Activated CD8-positive, alpha-beta T cell treated with anti-CD3 and anti-CD28 coated beads for 36 hours (primary cell): ENCODE data around the gene TRAPPC3. TPM values are rescaled to one million over a fixed set of nuclear protein-coding genes. Genes with fewer than 3 reads are reported as not detected.
A peak's percentile ranks its signal among the peaks of the same experiment; 100 is the strongest.
"Not testable (repeated sequence)": the region's sequence is repeated elsewhere in the genome, so short reads cannot be mapped to it uniquely, and the experiment has no call there.

ENCODE experiments used
- ATAC-seq: fragments of 200-7000 bp; cut with Tn5 transposase; one replicate; pipeline ENCODE4 v1.10.0; 2021; ENCODE audit warnings: mild to moderate bottlenecking, moderate library complexity
- CTCF ChIA-PET: fragments of 350-600 bp; sonication (Branson Sonifier 250); formaldehyde crosslinking; loops from one replicate; lab custom pipeline; 2021; ENCODE audit warnings: antibody characterized with exemption; lab: Charles Lee
- POLR2A ChIA-PET: fragments of 350-600 bp; sonication (Branson Sonifier 250); formaldehyde crosslinking; loops from one replicate; lab custom pipeline; 2021; ENCODE audit warnings: antibody characterized with exemption; lab: Charles Lee
- DNase-seq: peaks from one replicate; pipeline ENCODE4 v3.0.0-alpha.2; 2020
- H3K27ac Mint-ChIP-seq: one replicate; pipeline ENCODE4 v1.8.0; 2021; ENCODE audit warnings: mild to moderate bottlenecking, mixed read lengths
- H3K27me3 Mint-ChIP-seq: one replicate; pipeline ENCODE4 v1.8.0; 2021; ENCODE audit warnings: mixed read lengths
- H3K36me3 Mint-ChIP-seq: one replicate; pipeline ENCODE4 v1.8.0; 2021; ENCODE audit warnings: low read depth, mixed read lengths
- H3K4me1 Mint-ChIP-seq: one replicate; pipeline ENCODE4 v1.8.0; 2021; ENCODE audit warnings: low read depth, mixed read lengths
- H3K4me3 Mint-ChIP-seq: one replicate; pipeline ENCODE4 v1.8.0; 2021; ENCODE audit warnings: mild to moderate bottlenecking, moderate library complexity, mixed read lengths
- H3K9me3 Mint-ChIP-seq: one replicate; pipeline ENCODE4 v1.8.0; 2021; ENCODE audit warnings: mixed read lengths
- CTCF ChIP-seq: fragments of 200-600 bp; IDR thresholded peaks from one replicate; pipeline ENCODE4 v1.8.0; 2022; ENCODE audit warnings: antibody characterized with exemption, mild to moderate bottlenecking
- intact Hi-C: fragments of 100-400 bp; cut with micrococcal nuclease; formaldehyde crosslinking; loops from one replicate; pipeline ENCODE4 v1.10.0; 2022
- total RNA-seq, 2 experiments: library from RNA; stranded (reverse); gene quantifications; one replicate each; pipeline ENCODE4 v1.2.3, GENCODE V29; 2021

The TRAPPC3 gene
- 10 to 100 TPM; 47.9 to 48.4 TPM for total RNA-seq

DNA sequence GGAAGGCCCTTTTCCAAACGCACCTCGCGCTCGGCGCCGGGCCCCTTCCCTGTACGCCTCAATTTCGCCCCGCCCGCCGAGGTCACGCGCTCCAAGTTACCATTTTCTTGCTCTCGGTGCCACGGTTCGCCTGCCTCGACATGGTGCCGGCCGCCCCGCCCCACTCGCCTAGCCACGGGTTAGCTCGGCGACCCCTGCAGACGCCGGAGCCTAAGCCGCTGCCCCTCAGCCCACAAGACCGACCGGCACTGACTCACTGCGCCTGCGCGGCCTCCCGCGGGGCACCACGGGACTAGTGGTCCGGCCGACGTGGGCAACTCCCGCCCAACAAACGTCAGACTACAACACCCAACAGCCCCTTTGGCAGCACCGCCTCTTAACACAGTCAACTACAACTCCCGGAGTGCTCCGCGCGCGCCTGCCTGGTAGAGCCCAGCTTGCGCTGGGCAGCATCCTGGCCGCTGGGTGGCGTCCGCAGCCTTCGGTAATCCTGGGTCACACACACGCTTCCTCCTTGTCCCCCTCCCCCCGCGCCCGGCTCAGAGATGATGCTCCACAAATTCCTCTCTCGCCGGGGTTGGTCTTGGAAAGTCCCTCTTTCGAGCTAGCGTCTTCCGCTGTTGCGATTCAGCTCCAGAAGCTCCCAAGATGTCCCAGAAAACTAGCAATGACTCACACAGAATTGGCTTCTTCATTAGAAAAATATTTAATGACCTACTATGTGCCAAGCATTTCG is at the start of gene TRAPPC3:
TSS of gene TRAPPC3 (minus strand) at position 250 of the 736 bp plus-strand sequence. CDS start at position 142, 108 bp downstream.
- peaks cover 60% of the 10 kb centered on the region for H3K4me1 Mint-ChIP-seq
- intact Hi-C loops, result loop anchor here (5.0 kb wide), 1 partner anchor 38 kb away; no protein-coding TSS in a partner anchor

GRCh38 chr1:36198641-36199040 is 49.4 kb upstream of the TRAPPC3 start:
- Mint-ChIP-seq H3K36me3 (no peaks in the 10 kb centered on the region), H3K27ac (no peak overlapping the region), H3K4me1 (no peaks in the 10 kb centered on the region), H3K9me3 (no peaks in the 10 kb centered on the region), H3K27me3 (no peaks in the 10 kb centered on the region), H3K4me3 (no peak overlapping the region)
- POLR2A ChIA-PET, result interaction anchor here (0.6 kb wide), 1 partner anchor 56 kb away, joined by 3 read pairs; no protein-coding TSS in a partner anchor
- DNase-seq (no peak), ATAC-seq (no peak)
- CTCF ChIA-PET, result interaction anchor here (2.8 kb wide), 1 partner anchor 10 kb away, joined by 11 read pairs; no protein-coding TSS in a partner anchor
- intact Hi-C loops, result no loop called here
- TF ChIP-seq CTCF, result no peak

More for the DNA sequence above, at the start of gene TRAPPC3:
- ChIA-PET CTCF (interaction anchor here (0.7 to 4.7 kb wide), 51 partner anchors 7 to 301 kb away, joined by 3 to 95 read pairs (median 5); partner anchors contain the start of genes EVA1B, LSM10, OSCP1 and SH3D21), POLR2A (interaction anchor here (0.7 to 3.8 kb wide), 20 partner anchors 8 to 310 kb away, joined by 3 to 72 read pairs (median 4); partner anchors contain the start of genes SH3D21, STK40 and THRAP3)
- peak; percentile 92 for ATAC-seq
- H3K9me3 Mint-ChIP-seq, result no peaks in the 10 kb centered on the region
- TF ChIP-seq CTCF, result peak; percentile 70
- H3K27me3 Mint-ChIP-seq, result no peaks in the 10 kb centered on the region
- peaks cover 11% of the 10 kb centered on the region for H3K36me3 Mint-ChIP-seq
- peak within 1 kb of the TSS; percentile 100 for H3K4me3 Mint-ChIP-seq
- DNase-seq, result peak; percentile 100
- H3K27ac Mint-ChIP-seq, result peak within 1 kb of the TSS; percentile 97

GRCh38 chr1:36196805-36197204 is 47.5 kb upstream of the TRAPPC3 start:
- H3K27ac Mint-ChIP-seq, H3K4me3 Mint-ChIP-seq, H3K4me1 Mint-ChIP-seq, H3K27me3 Mint-ChIP-seq, H3K36me3 Mint-ChIP-seq, H3K9me3 Mint-ChIP-seq, POLR2A ChIA-PET, intact Hi-C loops, DNase-seq, ATAC-seq: not testable (repeated sequence)
- CTCF ChIA-PET, result interaction anchor here (1.4 to 2.8 kb wide), 2 partner anchors 8 to 47 kb away, joined by 3 to 11 read pairs; no protein-coding TSS in a partner anchor

DNA sequence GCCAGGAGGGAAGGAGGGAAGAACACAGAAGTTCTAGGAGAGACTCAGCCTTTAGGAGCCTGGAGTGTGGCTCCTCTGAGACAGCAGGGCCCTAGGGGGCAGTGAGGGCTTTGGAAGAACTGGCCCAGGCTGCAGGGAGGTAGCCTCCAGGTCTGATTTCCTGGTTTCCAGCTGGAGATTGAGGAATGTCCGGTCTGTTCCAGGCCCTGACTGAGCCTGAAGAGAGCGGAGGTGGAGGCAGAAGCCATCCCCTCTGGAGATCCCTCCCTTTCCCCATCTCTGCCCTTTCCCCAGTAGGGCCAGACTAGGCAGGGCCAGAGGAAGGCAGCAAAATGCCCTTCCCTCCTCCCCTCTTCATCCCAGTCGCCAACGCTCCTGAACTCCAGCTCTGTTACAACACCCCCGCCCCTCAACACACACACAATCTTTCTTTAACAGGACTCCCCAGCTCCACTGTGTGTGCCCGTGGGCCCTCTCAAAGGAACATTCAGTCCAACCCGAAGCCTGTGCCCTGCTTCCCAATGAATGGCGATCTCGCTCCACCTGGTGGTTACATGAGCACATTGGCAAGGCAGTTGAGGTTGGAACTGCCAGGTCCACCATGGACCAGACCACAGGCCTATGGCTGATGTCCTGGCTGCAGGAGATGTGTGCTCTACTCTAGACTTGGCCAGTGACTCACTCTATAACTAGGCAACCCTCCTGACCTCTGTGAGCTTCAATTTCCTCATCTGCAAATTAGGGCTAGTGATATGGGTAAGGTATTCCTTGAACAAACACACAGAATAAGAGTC is 38.7 kb upstream of the TRAPPC3 start:
- Mint-ChIP-seq H3K27ac (peak overlapping the region; percentile 24), H3K27me3 (no peaks in the 10 kb centered on the region), H3K36me3 (no peaks in the 10 kb centered on the region), H3K9me3 (no peaks in the 10 kb centered on the region), H3K4me3 (no peak overlapping the region), H3K4me1 (peaks cover 2% of the 10 kb centered on the region)
- intact Hi-C loops, result loop anchor here (5.0 kb wide), 1 partner anchor 41 kb away; the partner anchor contains the start of gene TRAPPC3
- CTCF ChIA-PET, result interaction anchor here (0.7 to 2.6 kb wide), 34 partner anchors 9 to 199 kb away, joined by 3 to 84 read pairs (median 7); partner anchors contain the start of genes COL8A2, MAP7D1, THRAP3 and TRAPPC3
- POLR2A ChIA-PET, result interaction anchor here (0.6 to 2.5 kb wide), 11 partner anchors 11 to 114 kb away, joined by 3 to 22 read pairs (median 5); partner anchors contain the start of genes MAP7D1, THRAP3 and TRAPPC3
- DNase-seq, result peak; percentile 88
- peak; percentile 98 for ATAC-seq
- peak; percentile 81 for TF ChIP-seq CTCF

DNA sequence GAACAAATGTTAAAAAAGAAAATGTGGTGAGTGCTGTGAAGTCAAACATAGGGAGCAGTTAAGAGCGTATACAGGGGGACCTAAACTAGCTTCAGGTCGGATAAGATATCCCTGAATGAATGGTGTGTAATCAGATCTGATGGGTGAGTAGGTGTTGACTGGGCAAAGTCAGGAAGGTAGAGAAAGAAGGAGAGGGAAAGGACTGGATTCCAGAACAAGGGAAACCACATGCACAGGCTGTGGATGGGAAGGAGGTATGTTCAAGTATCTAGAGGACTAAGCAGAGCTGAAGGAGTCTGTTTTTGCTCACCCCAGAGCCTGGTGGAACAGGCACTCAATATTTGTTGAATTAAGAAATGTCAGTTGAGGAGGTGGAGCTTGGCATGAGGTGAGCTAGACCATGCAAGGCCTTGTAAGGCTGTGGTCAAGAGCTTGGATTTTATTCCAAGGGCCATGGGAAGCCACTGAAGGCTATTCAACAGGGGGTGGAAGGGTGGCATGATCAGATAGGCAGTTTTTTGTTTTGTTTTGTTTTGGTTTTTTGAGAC is 34.1 kb upstream of the TRAPPC3 start:
- ATAC-seq, result no peak
- H3K36me3 Mint-ChIP-seq, result peaks cover 20% of the 10 kb centered on the region
- no peaks in the 10 kb centered on the region for H3K27me3 Mint-ChIP-seq
- intact Hi-C loops, result no loop called here
- DNase-seq, result no peak
- ChIA-PET CTCF (interaction anchor here (1.1 to 1.7 kb wide), 6 partner anchors 8 to 102 kb away, joined by 3 to 17 read pairs (median 6); partner anchors contain the start of gene TRAPPC3), POLR2A (interaction anchor here (0.6 to 2.6 kb wide), 8 partner anchors 11 to 41 kb away, joined by 3 to 13 read pairs (median 4); partner anchors contain the start of genes THRAP3 and TRAPPC3)
- peak overlapping the region; percentile 27 for H3K27ac Mint-ChIP-seq
- no peak for TF ChIP-seq CTCF
- no peaks in the 10 kb centered on the region for H3K9me3 Mint-ChIP-seq
- H3K4me3 Mint-ChIP-seq, result no peak overlapping the region
- peaks cover 2% of the 10 kb centered on the region for H3K4me1 Mint-ChIP-seq
